ENCODE measurements around the gene SLC17A5.

GRCh38 chr6:73610444-73611275 lies 43.1 kb downstream of the SLC17A5 start:
- TF ChIP-seq EZH2 (IDR thresholded peaks at IDR 0.05; ENCODE audit: borderline replicate concordance, low read length) (no peak), CTCF (IDR thresholded peaks at IDR 0.05; ENCODE audit: low read length) (peak; percentile 64)

All from OCI-LY1 (cell line).